Measurements from ENCODE around the gene KRT74. TPM values are rescaled to one million over a fixed set of nuclear protein-coding genes. Genes with fewer than 3 reads are reported as not detected.
A peak's percentile ranks its signal among the peaks of the same experiment; 100 is the strongest.

The KRT74 gene
- total RNA-seq, 1 experiment from 2014 or later: not detected

GRCh38 chr12:52582486-52582885 is 8.8 kb upstream of the KRT74 start:
- no peaks in the 10 kb centered on the region for H3K36me3 ChIP-seq (ENCODE audit: low read depth, low read length)
- H3K9ac ChIP-seq (ENCODE audit: low read length): no peak overlapping the region
- H3K4me2 ChIP-seq (ENCODE audit: low read length): no peak overlapping the region
- H3K9me2 ChIP-seq (replicated peaks; ENCODE audit: low read length): no peaks in the 10 kb centered on the region
- no peak overlapping the region for H3K4me3 ChIP-seq (ENCODE audit: low read length)
- H3F3A ChIP-seq (ENCODE audit: low read length, unreplicated experiment): no peaks in the 10 kb centered on the region
- no peak overlapping the region for H2AFZ ChIP-seq (ENCODE audit: low read length)
- intact Hi-C loops (cut with micrococcal nuclease): loop anchor here (10.0 kb wide), 1 partner anchor 402 kb away; no protein-coding TSS in a partner anchor
- ChIA-PET POLR2A (ENCODE audit: unreplicated experiment) (no interaction called here), CTCF (interaction anchor here (1.8 kb wide), 1 partner anchor 288 kb away, joined by 5 read pairs; no protein-coding TSS in a partner anchor)
- ATAC-seq: no peak
- H3K9me3 ChIP-seq (ENCODE audit: low read length): no peaks in the 10 kb centered on the region
- TF ChIP-seq EZH2 (IDR thresholded peaks at IDR 0.05; ENCODE audit: low read length, unreplicated experiment) (no peak), CTCF (conservative IDR thresholded peaks at IDR 0.05; ENCODE audit: low read depth, low read length) (no peak), EZH2phosphoT487 (IDR thresholded peaks at IDR 0.05; ENCODE audit: borderline replicate concordance, low read length) (no peak)
- BruUV-seq (replicated peaks): no TSS peak
- no peak for DNase-seq
- no peaks in the 10 kb centered on the region for H4K20me1 ChIP-seq (ENCODE audit: low read length)
- H3K79me2 ChIP-seq (ENCODE audit: low read length): no peaks in the 10 kb centered on the region
- H3K27me3 ChIP-seq (ENCODE audit: low read length): no peaks in the 10 kb centered on the region
- no peak overlapping the region for H3K27ac ChIP-seq (ENCODE audit: low read length)
- peaks cover 8% of the 10 kb centered on the region; the same call in 1 of the 2 replicates for H3K4me1 ChIP-seq (ENCODE audit: insufficient read depth, low read length)

DNA sequence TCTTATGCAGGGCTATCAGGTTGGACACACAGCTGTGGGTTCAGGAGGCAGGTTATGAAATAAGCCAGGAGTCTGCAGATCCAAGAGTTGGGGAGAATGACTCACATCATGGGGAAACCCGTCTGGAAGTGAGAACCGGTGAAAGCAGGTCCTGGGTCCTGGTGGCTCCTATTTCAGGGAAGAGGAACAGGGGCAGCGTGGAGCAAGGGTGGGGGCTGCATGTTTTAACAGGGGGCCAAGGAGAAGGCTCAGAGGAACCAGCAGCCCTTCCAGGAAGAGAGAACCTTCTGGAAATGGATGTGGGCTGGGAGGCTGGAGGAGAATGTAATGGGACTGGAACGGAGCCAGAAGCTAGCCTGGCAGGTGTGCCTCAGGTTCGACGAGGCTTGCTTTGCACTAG is 7.8 kb upstream of the KRT74 start:
- Histone ChIP-seq H2AFZ (ENCODE audit: low read length) (no peak overlapping the region), H3F3A (ENCODE audit: low read length, unreplicated experiment) (no peaks in the 10 kb centered on the region), H4K20me1 (ENCODE audit: low read length) (no peaks in the 10 kb centered on the region), H3K27me3 (ENCODE audit: low read length) (no peaks in the 10 kb centered on the region), H3K9me2 (replicated peaks; ENCODE audit: low read length) (no peaks in the 10 kb centered on the region), H3K9me3 (ENCODE audit: low read length) (no peaks in the 10 kb centered on the region), H3K4me1 (ENCODE audit: insufficient read depth, low read length) (peaks cover 8% of the 10 kb centered on the region; the same call in 1 of the 2 replicates), H3K9ac (ENCODE audit: low read length) (no peak overlapping the region), H3K4me3 (ENCODE audit: low read length) (no peak overlapping the region), H3K27ac (ENCODE audit: low read length) (no peak overlapping the region), H3K36me3 (ENCODE audit: low read depth, low read length) (no peaks in the 10 kb centered on the region), H3K4me2 (ENCODE audit: low read length) (no peak overlapping the region), H3K79me2 (ENCODE audit: low read length) (no peaks in the 10 kb centered on the region)
- intact Hi-C loops (cut with micrococcal nuclease): loop anchor here (10.0 kb wide), 1 partner anchor 403 kb away; no protein-coding TSS in a partner anchor
- BruUV-seq (replicated peaks): no TSS peak
- ATAC-seq (no peak), DNase-seq (peak; percentile 56)
- POLR2A ChIA-PET (ENCODE audit: unreplicated experiment): no interaction called here
- TF ChIP-seq CTCF (conservative IDR thresholded peaks at IDR 0.05; ENCODE audit: low read depth, low read length): no peak
- no peak for TF ChIP-seq EZH2 (IDR thresholded peaks at IDR 0.05; ENCODE audit: low read length, unreplicated experiment)
- no peak for TF ChIP-seq EZH2phosphoT487 (IDR thresholded peaks at IDR 0.05; ENCODE audit: borderline replicate concordance, low read length)
- CTCF ChIA-PET: interaction anchor here (0.6 to 1.8 kb wide), 2 partner anchors 289 to 292 kb away, joined by 3 to 5 read pairs; no protein-coding TSS in a partner anchor

- CTCF ChIA-PET: interaction anchor here (1.8 kb wide), 1 partner anchor 289 kb away, joined by 5 read pairs; no protein-coding TSS in a partner anchor
- H3K27ac ChIP-seq (ENCODE audit: low read length): no peak overlapping the region
- POLR2A ChIA-PET (ENCODE audit: unreplicated experiment): no interaction called here
These were observed 7.4 kb upstream of the KRT74 start for GRCh38 chr12:52581066-52581465.

More at GRCh38 chr12:52581066-52581465, 7.4 kb upstream of the KRT74 start:
- no peaks in the 10 kb centered on the region for H3F3A ChIP-seq (ENCODE audit: low read length, unreplicated experiment)
- no peak for ATAC-seq
- no peaks in the 10 kb centered on the region for H3K36me3 ChIP-seq (ENCODE audit: low read depth, low read length)
- H3K79me2 ChIP-seq (ENCODE audit: low read length): no peaks in the 10 kb centered on the region
- no peak overlapping the region for H3K9ac ChIP-seq (ENCODE audit: low read length)
- H3K4me1 ChIP-seq (ENCODE audit: insufficient read depth, low read length): peaks cover 8% of the 10 kb centered on the region; the same call in 1 of the 2 replicates
- intact Hi-C loops (cut with micrococcal nuclease): loop anchor here (10.0 kb wide), 1 partner anchor 404 kb away; no protein-coding TSS in a partner anchor
- no TSS peak for BruUV-seq (replicated peaks)
- no peak overlapping the region for H3K4me3 ChIP-seq (ENCODE audit: low read length)
- H3K9me3 ChIP-seq (ENCODE audit: low read length): no peaks in the 10 kb centered on the region
- H3K4me2 ChIP-seq (ENCODE audit: low read length): no peak overlapping the region
- H3K27me3 ChIP-seq (ENCODE audit: low read length): no peaks in the 10 kb centered on the region
- no peaks in the 10 kb centered on the region for H3K9me2 ChIP-seq (replicated peaks; ENCODE audit: low read length)
- H4K20me1 ChIP-seq (ENCODE audit: low read length): no peaks in the 10 kb centered on the region
- H2AFZ ChIP-seq (ENCODE audit: low read length): no peak overlapping the region
- DNase-seq: no peak
- TF ChIP-seq EZH2 (IDR thresholded peaks at IDR 0.05; ENCODE audit: low read length, unreplicated experiment): no peak
- TF ChIP-seq CTCF (conservative IDR thresholded peaks at IDR 0.05; ENCODE audit: low read depth, low read length): no peak
- TF ChIP-seq EZH2phosphoT487 (IDR thresholded peaks at IDR 0.05; ENCODE audit: borderline replicate concordance, low read length): no peak

All from PC-3 (cell line).